ENCODE measurements around the gene SPRYD4.

SPRYD4 gene

DNA sequence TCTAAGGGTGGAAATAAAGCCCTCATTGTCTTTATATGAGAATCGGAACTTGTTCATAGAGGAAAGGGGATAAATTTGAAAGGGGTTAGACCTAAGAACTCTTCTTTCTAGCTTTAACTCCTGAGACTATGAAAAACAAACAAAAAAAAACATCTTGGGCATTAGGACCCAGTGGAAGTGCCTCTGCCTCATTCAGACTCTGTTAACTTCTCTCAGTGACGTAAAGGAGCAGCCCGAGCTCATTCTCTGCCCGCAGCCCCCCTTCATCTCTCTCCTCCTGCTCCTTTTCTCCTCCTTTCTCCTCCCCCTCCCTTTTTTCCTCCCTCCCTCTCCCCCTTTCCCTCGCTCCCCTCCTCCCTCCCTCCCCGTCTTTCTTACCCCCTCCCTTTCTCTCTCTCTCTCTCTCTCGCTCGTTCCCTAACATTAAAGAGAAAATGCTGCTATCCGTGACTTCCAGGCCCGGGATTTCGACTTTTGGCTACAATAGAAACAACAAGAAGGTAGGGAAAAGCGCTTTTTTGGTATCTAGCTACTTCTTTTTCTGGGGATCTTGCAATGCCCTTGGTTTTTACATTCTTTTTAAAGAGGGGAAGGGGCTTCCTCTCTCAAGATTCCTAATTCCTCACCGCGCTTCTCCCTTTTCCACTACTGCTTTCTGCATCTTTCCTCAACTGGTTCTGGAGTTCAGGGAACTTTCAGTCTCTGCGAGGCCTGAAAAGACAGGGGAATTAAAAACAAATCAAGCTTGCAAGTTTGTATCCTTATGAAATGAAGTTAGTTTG is 53.4 kb downstream of the SPRYD4 start, which contains the start of gene RBMS2:
Gene RBMS2, plus strand, starts transcription at position 231 of the 782 bp plus-strand sequence. Its CDS starts 204 bp downstream, at position 435.
- DNase-seq, result peak; percentile 54

DNA sequence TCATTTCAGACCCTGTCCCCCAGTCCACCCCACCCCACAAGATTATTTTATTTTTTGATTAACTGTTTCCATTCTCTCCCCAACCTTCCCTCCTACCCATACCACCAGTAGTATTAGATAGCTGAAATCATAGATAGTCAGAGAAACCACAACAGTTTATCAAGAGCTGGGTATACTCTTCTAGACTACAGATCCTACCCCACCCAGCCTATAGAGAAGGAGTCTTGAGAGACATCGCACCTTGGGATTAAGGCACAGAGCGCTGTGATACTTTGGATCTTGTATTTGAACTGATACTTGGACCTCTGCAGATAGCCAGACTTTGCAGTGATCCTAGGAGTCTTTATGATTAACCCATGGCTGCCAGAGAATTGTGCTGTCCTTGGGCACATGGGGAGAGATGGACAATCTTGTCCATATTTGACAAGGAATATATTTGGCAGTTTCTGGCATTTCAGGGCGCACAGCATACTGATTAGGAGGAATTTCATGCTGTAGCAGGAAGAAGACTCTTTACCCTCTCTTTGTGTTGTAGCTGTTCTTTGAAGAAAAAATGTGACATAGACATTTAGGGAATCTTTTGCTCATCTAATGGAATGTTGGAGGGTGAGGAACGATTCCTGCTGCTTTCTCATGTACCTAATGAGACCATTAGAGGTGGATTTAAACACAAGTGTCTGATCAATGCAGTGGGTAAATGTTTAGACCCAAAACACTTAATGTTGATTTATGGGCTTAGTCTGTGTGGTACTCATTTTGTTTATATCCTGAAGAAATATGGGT is 54.2 kb downstream of the SPRYD4 start:
- DNase-seq, result no peak

DNA sequence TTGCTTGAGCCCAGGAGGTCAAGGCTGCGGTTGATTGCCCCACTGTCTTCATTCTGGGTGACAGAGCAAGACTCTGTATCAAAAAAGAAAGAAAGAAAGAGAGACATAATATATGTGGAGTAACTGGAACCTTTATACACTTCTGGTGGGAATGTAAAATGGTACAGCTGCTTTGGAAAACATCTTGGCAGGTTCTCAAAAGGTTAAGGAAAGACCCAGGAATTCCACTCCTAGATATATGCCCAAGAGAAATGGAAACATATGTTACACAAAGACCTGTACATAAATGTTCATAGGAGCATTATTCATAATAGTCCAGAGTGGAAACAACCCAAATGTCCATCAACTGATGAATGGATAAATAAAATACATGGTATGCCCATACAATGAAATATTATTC is 60.5 kb downstream of the SPRYD4 start:
- no peak for DNase-seq
